Measurements from ENCODE around the gene LRMDA. TPM values are rescaled to one million over a fixed set of nuclear protein-coding genes. Genes with fewer than 3 reads are reported as not detected.

LRMDA gene
- total and polyA plus RNA-seq, 2 of the 13 experiments (the other 11 are each of a cell fraction or from before 2014, with no cell fraction given) = 13.4 to 22.0 TPM

GRCh38 chr10:75825661-75826060 lies 394.2 kb downstream of the LRMDA start:
- H3K9ac ChIP-seq (ENCODE audit: insufficient read depth, low read depth, low read length) = no peak overlapping the region
- intact Hi-C loops (cut with micrococcal nuclease; ENCODE audit: unreplicated experiment) = no loop called here
- POLR2A ChIA-PET = no interaction called here
- CTCF ChIA-PET (ENCODE audit: low intra/inter-chr PET ratio, low total read pairs) = no interaction called here
- no peaks in the 10 kb centered on the region for H3K79me2 ChIP-seq (ENCODE audit: insufficient read depth, low read length)
- DNase-seq (ENCODE audit: low spot score) (no peak), ATAC-seq (no peak), FAIRE-seq (no peak)
- TF ChIP-seq YEATS4 (CRISPR knock-in tag; IDR thresholded peaks at IDR 0.05; ENCODE audit: borderline replicate concordance) = no peak
- no peak for TF ChIP-seq ZBED4 (CRISPR knock-in tag; IDR thresholded peaks at IDR 0.05; ENCODE audit: borderline replicate concordance)
- no peak for TF ChIP-seq UBTF (CRISPR knock-in tag; IDR thresholded peaks at IDR 0.05)
- TF ChIP-seq XRCC5 (optimal IDR thresholded peaks at IDR 0.05; ENCODE audit: low read length) = no peak
- no peak for TF ChIP-seq DRAP1 (CRISPR knock-in tag; IDR thresholded peaks at IDR 0.05)
- TF ChIP-seq ZNF501 (CRISPR knock-in tag; IDR thresholded peaks at IDR 0.05) = no peak
- TF ChIP-seq ZKSCAN1 (IDR thresholded peaks at IDR 0.05; ENCODE audit: low read length) = no peak
- no peak for TF ChIP-seq ZNF18 (CRISPR knock-in tag; IDR thresholded peaks at IDR 0.05; ENCODE audit: insufficient replicate concordance)
- TF ChIP-seq MED8 (CRISPR knock-in tag; IDR thresholded peaks at IDR 0.05; ENCODE audit: insufficient replicate concordance) = no peak
- TF ChIP-seq MYPOP (CRISPR knock-in tag; IDR thresholded peaks at IDR 0.05) = no peak
- TF ChIP-seq ARID2 (CRISPR knock-in tag; IDR thresholded peaks at IDR 0.05; ENCODE audit: borderline replicate concordance) = no peak
- no peak for TF ChIP-seq ZNF101 (CRISPR knock-in tag; IDR thresholded peaks at IDR 0.05; ENCODE audit: borderline replicate concordance, low read depth)
- TF ChIP-seq U2AF1 (optimal IDR thresholded peaks at IDR 0.05; ENCODE audit: low read depth, low read length) = no peak
- WGBS (ENCODE audit: low lambda C conversion rate) = 96% methylated on average over 5 of the region's 5 CpGs
- H3K4me2 ChIP-seq (ENCODE audit: low read depth, low read length) = no peak overlapping the region
- no peaks in the 10 kb centered on the region for H4K20me1 ChIP-seq (ENCODE audit: insufficient read depth, low read length)
- no peaks in the 10 kb centered on the region for H3K36me3 ChIP-seq (replicated peaks in 1 of 2; ENCODE audit: control insufficient read depth in 1 of 2, insufficient read depth in 2 of 2, low read length in 2 of 2)
- H3K27me3 ChIP-seq (ENCODE audit: control insufficient read depth in 1 of 2, insufficient read depth in 2 of 2, low read length in 2 of 2) = no peaks in the 10 kb centered on the region
- H3K4me1 ChIP-seq (ENCODE audit: insufficient read depth, low read length) = peaks cover 11% of the 10 kb centered on the region
- H3K9me3 ChIP-seq (ENCODE audit: low read length) = no peaks in the 10 kb centered on the region
- H3K4me3 ChIP-seq (replicated peaks in 1 of 3; ENCODE audit: insufficient read depth in 1 of 3, low read depth in 2 of 3, low read length in 3 of 3) = no peak overlapping the region
- in situ Hi-C loops (cut with HindIII; ENCODE audit: extremely low pct_ligation_motif_present, low pct_unique_long_range_greater_than_20kb) = no loop called here
- no peak overlapping the region for H3K27ac ChIP-seq (ENCODE audit: extremely low read length, insufficient read depth, low read length)
- no peak overlapping the region for H2AFZ ChIP-seq (ENCODE audit: low read length)
- no TSS peak for BruUV-seq (replicated peaks)

All from HepG2 (cell line).